NK-92 treated with Interleukin-12 subunit alpha and Interleukin-12 subunit beta, amount 100 ng/mL, for 24 hours (cell line): ENCODE results near the gene TXNIP.
"Not testable (repeated sequence)": the region's sequence is repeated elsewhere in the genome, so short reads cannot be mapped to it uniquely, and the experiment has no call there.

ENCODE experiments used
- DNase-seq: peaks from one replicate; lab custom pipeline; 2025; lab: John Stamatoyannopoulos, UW

The TXNIP gene

GRCh38 chr1:145996433-145997015 lies at the start of gene TXNIP:
TSS of gene TXNIP (minus strand) at chr1:145996579. CDS start at chr1:145996266, 313 bp downstream.
- DNase-seq = peak; percentile 96

GRCh38 chr1:146039844-146040194 lies 43.4 kb upstream of the TXNIP start:
- no peak for DNase-seq

GRCh38 chr1:146036965-146037646 lies 40.7 kb upstream of the TXNIP start:
- peak; percentile 62 for DNase-seq

GRCh38 chr1:146036241-146036964 lies 40.0 kb upstream of the TXNIP start:
- no peak for DNase-seq

- DNase-seq = no peak
These were observed 38.7 kb upstream of the TXNIP start for GRCh38 chr1:146035048-146035423.

- no peak for DNase-seq
These were observed 36.3 kb upstream of the TXNIP start for GRCh38 chr1:146032631-146033219.

- DNase-seq = no peak
These were observed 35.1 kb upstream of the TXNIP start for GRCh38 chr1:146031476-146031875.

GRCh38 chr1:146029117-146029516 lies 32.7 kb upstream of the TXNIP start:
- DNase-seq = no peak

- not testable (repeated sequence) for DNase-seq
These were observed 30.3 kb upstream of the TXNIP start for GRCh38 chr1:146026650-146027049.

GRCh38 chr1:146025787-146026495 lies 29.6 kb upstream of the TXNIP start:
- DNase-seq = not testable (repeated sequence)

- no peak for DNase-seq
These were observed 26.2 kb upstream of the TXNIP start for GRCh38 chr1:146022403-146023127.

- no peak for DNase-seq
These were observed 25.4 kb upstream of the TXNIP start, which contains the start of gene HJV for GRCh38 chr1:146021622-146022402. TSS of gene HJV (minus strand) at chr1:146021735. CDS start at chr1:146020231, 1,504 bp downstream.

- DNase-seq = no peak
These were observed 24.7 kb upstream of the TXNIP start for GRCh38 chr1:146021050-146021445.

- no peak for DNase-seq
These were observed 24.0 kb upstream of the TXNIP start for GRCh38 chr1:146020058-146021049.

- no peak for DNase-seq
These were observed 23.1 kb upstream of the TXNIP start for GRCh38 chr1:146019231-146020057.

GRCh38 chr1:146016891-146017290 lies 20.5 kb upstream of the TXNIP start:
- no peak for DNase-seq

GRCh38 chr1:146013559-146013922 lies 17.2 kb upstream of the TXNIP start:
- no peak for DNase-seq

- no peak for DNase-seq
These were observed 16.6 kb upstream of the TXNIP start for GRCh38 chr1:146012703-146013558.
